HG03354 (cell line): Measurements from ENCODE around the gene UBC.
"Not testable (repeated sequence)": the region's sequence is repeated elsewhere in the genome, so short reads cannot be mapped to it uniquely, and the experiment has no call there.

Source experiments
- ATAC-seq: cut with Tn5 transposase; IDR thresholded peaks from one replicate; pipeline ENCODE4 v1.9.1; 2021; ENCODE audit warnings: mild to moderate bottlenecking; ENCODE audit not compliant: unreplicated experiment, poor library complexity, severe bottlenecking

UBC gene

DNA sequence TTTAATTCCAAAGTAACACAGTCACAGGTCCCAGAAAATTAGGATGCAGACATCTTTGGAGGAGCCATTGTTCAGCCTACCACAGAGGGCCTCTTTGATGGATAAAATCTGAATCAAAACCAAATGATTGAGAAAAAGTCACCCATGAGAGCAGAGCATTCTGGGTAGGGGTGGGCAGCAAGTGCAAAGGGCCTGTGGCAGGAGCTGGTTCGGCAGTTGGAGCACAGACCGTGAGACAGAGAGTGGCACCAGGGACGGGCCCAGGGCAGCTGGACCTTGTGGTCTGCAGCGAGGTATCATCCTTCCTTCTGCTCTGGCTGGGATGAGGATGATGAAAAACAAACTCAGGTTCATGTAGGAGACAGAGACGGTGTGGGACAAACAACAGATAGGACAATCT, 18.0 kb downstream of the UBC start:
- no peak for ATAC-seq

DNA sequence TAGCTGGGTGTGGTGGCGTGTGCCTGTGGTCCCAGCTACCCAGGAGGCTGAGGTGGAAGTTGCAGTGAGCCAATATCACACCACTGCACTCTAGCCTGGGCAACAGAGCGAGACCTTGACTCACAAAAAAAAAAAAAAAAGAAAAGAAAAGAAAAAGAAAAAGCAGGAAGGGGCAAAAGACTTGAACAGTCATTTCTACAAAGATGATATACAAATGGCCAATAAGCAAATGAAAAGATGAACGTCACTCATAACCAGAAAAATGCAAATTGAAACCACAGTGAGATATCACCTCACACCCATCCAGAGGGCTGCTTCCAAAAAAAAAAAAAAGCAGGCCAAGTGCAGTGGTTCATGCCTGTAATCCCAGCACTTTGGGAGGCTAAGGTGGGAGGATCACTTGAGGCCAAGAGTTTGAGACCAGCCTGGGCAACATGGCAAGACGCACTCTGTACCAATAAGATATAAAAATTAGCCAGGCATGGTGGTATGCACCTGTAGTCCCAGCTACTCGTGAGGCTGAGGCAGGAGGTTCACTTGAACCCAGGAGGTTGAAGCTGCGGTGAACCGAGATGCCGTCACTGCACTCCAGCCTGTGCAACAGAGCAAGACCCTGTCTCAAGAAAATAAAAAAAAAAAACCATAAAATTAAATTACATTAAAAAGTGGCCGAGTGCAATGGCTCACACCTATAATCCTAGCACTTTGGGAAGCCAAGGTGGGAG, 20.5 kb downstream of the UBC start:
- ATAC-seq, result peak; percentile 66

DNA sequence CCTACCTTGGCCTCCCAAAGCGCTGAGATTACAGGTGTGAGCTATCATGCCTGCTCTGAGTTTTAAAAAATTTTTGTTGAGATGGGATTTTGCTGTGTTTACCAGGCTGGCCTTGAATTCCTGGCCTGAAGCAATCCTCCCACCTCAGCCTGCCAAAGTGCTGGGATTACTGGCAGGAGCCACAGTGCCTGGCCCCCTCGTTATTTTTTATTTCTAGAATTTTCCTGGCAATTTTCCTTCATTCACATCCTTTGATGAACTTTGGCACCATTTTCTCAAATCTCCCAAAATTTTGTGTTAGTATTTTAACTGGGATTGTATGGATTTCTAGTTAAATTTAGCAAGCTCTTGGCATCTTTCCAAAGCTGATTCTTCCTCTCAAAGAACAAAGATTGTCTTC, 26.2 kb downstream of the UBC start:
- no peak for ATAC-seq

DNA sequence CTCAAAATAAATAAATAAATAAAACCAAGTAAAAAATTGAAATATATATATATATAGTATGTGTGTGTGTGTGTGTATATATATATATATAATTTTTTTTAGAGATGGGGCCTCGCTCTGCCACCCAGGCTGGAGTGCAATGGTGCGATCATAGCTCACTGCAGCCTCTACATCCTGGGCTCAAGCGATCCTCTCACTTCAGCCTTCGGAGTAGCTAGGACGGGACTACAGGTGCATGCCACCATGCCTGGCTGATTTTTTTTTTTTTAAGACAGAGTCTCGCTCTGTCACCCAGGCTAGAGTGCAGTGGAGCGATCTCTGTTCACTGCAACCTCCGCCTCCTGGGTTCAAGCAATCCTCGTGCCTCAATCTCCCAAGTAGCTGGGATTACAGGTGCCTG, 26.7 kb downstream of the UBC start:
- not testable (repeated sequence) for ATAC-seq

DNA sequence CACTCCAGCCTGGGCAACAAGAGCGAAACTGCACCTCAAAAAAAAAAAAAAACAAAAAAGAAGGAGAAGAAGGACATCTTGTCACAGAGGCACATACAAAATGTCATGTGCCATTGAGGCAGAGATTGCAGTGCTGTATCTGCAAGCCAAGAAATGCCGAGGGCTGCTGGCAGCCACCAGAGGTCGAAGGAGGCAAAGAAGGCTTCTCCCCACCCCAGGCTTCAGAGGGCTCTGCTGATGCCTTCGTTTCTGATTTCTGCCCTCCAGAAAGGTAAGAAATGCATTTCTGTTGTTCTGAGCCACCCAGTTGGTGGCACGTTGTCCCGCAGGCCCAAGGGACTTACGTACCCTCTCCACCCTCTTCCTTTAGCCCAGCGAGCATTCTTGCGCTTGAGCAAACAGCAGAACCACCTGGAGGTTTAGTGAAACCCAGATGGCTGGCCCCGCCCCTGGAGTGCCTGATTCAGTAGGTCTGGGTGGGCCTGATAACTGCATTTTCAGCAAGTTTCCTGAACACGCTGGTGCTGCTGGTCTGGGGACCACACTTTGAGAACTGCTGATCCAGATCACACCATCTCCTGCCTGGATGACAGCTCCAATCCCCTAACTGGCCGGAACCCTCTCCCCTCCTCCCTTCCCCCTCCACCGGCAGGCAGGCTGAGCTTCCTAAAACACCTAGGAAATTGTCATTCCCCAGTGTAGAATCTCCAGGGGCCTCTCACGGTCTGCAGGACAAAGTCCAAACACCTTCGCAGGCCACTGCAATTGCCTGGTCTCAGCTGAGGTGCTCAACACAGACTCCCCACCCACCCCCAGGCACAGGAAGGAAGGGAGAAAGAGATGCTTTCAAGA, 29.6 kb downstream of the UBC start:
- peak; percentile 94 for ATAC-seq

GRCh38 chr12:124883263-124884130, 31.0 kb downstream of the UBC start:
- no peak for ATAC-seq

GRCh38 chr12:124881123-124881522, 33.3 kb downstream of the UBC start:
- no peak for ATAC-seq

GRCh38 chr12:124880335-124880734, 34.1 kb downstream of the UBC start:
- ATAC-seq, result not testable (repeated sequence)

- no peak for ATAC-seq
Measured at GRCh38 chr12:124878795-124879516, 35.5 kb downstream of the UBC start.

DNA sequence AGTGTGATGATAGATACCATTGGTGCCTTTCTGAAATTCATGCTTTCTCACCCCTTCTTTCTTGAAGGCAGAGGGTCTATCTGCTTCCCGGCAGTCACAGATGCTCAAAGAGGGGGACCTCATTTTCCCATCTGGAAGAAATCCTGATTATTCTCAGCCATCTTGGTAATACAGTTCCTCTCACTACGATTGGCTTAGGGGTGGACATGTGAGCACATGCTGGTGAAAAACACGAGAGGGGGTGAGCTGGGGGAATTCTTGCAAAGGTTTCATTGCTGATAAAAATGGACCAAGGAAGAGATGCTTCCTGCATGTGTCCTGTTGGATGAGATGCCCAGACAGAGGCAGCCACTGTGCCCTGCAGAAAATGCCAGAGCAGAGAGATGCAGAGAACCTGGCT, 37.0 kb downstream of the UBC start:
- no peak for ATAC-seq

DNA sequence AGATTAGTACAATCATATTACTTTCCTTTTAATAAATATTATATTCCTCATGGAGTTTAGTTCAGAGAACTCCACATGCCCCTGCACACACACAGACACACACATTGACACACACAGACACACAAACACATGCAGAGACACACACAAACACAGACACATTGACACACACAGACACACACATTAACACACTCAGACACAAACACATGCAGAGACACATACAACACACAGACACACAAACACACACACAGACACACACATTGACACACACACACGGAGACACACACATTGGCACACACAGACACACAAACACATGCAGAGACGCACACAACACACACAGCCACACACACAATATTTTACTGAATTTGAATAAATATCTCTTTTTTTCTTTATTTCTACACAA, 38.3 kb downstream of the UBC start:
- no peak for ATAC-seq

DNA sequence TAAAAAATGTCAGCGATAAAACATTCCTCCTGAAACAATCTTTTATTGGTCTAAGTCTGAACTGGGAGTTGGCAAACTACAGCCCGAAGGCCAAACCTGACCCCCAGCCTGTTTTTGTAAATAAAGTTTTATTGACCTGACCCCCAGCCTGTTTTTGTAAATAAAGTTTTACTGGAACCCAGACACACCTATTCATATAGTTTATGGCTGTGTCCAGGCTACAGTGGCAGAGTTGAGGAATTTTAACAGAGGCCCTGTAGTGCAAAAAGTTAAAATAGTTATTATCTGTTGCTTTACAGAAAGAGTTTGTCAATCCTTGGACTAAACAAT, 38.7 kb downstream of the UBC start:
- no peak for ATAC-seq

DNA sequence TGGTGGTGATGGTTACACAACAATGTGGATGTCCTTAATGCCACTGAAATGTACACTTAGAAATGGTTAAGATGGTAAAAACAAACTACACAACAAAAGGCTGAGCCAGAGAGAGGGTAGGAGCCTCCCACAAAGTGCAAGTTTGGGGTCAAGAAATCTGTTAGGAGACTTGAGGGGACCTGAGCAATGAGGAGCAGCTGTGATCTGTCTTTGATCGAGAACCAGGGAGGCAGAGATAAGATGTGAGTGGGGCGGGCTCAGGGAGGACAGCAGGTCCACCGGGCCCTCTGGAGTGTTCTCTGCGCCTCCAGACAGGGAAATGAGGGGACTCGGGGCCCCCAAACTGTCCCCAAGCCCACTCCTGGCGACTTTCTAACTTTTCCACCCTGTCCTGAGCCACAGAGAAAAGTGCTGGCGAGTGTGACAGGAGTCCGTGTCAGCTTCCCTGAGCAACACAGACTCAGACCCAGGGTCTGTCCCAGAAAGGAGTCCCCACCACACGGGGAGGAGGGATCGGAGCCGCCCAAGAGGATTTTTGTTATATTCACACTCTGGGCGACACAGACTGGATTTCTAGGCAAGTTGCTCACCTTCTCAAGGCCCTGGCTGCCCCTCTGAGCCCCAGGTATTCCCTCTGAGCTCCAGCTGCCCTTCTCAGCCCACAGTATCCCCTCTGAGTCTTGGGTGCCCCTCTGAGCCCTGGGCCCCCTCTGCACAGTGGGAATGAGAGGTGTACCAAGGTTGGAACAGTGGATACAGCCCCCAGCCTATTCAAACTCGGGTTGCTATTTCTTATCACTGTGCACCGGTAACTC, 39.3 kb downstream of the UBC start:
- no peak for ATAC-seq

DNA sequence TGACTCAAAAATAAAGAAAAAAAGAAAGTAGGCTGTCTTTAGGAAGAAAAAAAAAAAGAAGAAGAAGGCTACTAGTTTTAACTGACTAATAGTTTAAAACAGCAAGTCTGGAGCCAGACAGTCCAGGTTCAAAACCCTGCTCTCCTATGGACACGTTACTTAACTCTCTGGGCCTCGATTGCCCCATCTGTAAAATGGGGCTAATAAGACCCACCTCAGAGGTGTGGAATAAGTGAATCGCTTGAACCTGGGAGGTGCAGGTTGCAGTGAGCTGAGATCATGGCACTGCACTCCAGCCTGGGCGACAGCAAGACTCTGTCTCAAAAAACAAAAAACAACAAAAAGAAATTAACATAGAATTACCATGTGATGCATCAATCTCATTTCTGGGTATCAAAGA, 40.3 kb downstream of the UBC start:
- ATAC-seq, result no peak

- no peak for ATAC-seq
Measured at GRCh38 chr12:124872068-124872719, 42.3 kb downstream of the UBC start.

DNA sequence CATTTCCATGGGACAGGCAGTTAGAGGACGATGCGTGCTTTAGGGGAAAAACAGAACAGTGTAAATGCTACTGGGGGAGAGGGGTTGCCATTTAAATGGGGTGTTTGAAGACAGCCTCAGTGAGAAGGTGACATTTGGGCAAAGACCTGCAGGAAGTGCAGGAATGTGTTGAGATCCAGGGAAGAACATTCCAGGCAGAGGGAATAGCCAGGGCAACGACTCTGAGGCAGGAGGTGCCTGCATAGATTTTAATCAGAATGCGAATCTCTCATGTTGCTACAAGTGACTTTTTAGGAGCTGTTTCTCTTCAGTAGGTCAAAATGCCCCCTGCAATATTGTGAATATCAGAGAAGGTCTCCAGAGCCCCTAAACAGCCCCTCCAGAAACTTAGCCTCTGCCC, 43.2 kb downstream of the UBC start:
- no peak for ATAC-seq

- ATAC-seq, result no peak
Measured at GRCh38 chr12:124870515-124870914, 43.9 kb downstream of the UBC start.

- peak; percentile 52 for ATAC-seq
Measured at GRCh38 chr12:124869059-124869665, 45.3 kb downstream of the UBC start.
